Testis (tissue), 2 donors: ENCODE results near the gene RABGAP1L.

Experiments
- CTCF ChIP-seq, 3 experiments: fragments of 450-650 bp in 2 of 3; fragments of 200-600 bp in 1 of 3; sonication (generic) in 1 of 3; IDR thresholded peaks; one replicate each; pipeline ENCODE4 v1.5.1; 2016 to 2019; ENCODE audit warnings: antibody characterized with exemption in 3 of 3, mild to moderate bottlenecking in 2 of 3, moderate library complexity in 1 of 3
- POLR2A ChIP-seq: fragments of 450-650 bp; IDR thresholded peaks from one replicate; pipeline ENCODE4 v1.6.1; 2017; ENCODE audit warnings: antibody characterized with exemption, mild to moderate bottlenecking, moderate library complexity

- no peak for TF ChIP-seq CTCF (IDR thresholded peaks at IDR 0.05)
- TF ChIP-seq POLR2A, result no peak
Measured at GRCh38 chr1:174700775-174701174, 541.5 kb downstream of the RABGAP1L start.
